Activated CD4-positive, alpha-beta T cell treated with anti-CD3 and anti-CD28 coated beads, Interleukin-2, amount 50 U/mL, for 1 hour (primary cell): ENCODE measurements around the gene RNPEPL1.

Experiments
- DNase-seq: peaks from one replicate; pipeline ENCODE4 v3.0.0-alpha.2; 2020

The RNPEPL1 gene

GRCh38 chr2:240565333-240566202 lies 2.7 kb upstream of the RNPEPL1 start:
- peak; percentile 90 for DNase-seq

GRCh38 chr2:240566203-240567136 lies 1.8 kb upstream of the RNPEPL1 start:
- DNase-seq, result peak; percentile 95

- DNase-seq, result peak; percentile 47
Measured at GRCh38 chr2:240567137-240567871, 980 bp upstream of the RNPEPL1 start.

GRCh38 chr2:240568678-240569522 lies 616 bp downstream of the RNPEPL1 start:
- peak; percentile 53 for DNase-seq

GRCh38 chr2:240569523-240569997 lies 1.3 kb downstream of the RNPEPL1 start:
- no peak for DNase-seq

GRCh38 chr2:240569998-240570530 lies 1.8 kb downstream of the RNPEPL1 start:
- no peak for DNase-seq

- DNase-seq, result no peak
Measured at GRCh38 chr2:240570531-240571313, 2.4 kb downstream of the RNPEPL1 start.

GRCh38 chr2:240571314-240571973 lies 3.2 kb downstream of the RNPEPL1 start:
- no peak for DNase-seq

GRCh38 chr2:240572141-240573031 lies 4.1 kb downstream of the RNPEPL1 start:
- no peak for DNase-seq

GRCh38 chr2:240573071-240573515 lies 4.8 kb downstream of the RNPEPL1 start:
- no peak for DNase-seq

GRCh38 chr2:240573516-240574385 lies 5.5 kb downstream of the RNPEPL1 start:
- no peak for DNase-seq

- DNase-seq, result no peak
Measured at GRCh38 chr2:240574386-240575100, 6.3 kb downstream of the RNPEPL1 start.

- DNase-seq, result no peak
Measured at GRCh38 chr2:240575101-240575965, 7.0 kb downstream of the RNPEPL1 start.

GRCh38 chr2:240576036-240576435 lies 7.8 kb downstream of the RNPEPL1 start:
- DNase-seq, result no peak

- no peak for DNase-seq
Measured at GRCh38 chr2:240576436-240577205, 8.3 kb downstream of the RNPEPL1 start.
